ENCODE data around the gene INPP5D. TPM values are rescaled to one million over a fixed set of nuclear protein-coding genes. Genes with fewer than 3 reads are reported as not detected.
A peak's percentile ranks its signal among the peaks of the same experiment; 100 is the strongest.

INPP5D gene
- total and polyA plus RNA-seq, 2 of the 13 experiments (the other 11 are each of a cell fraction or from before 2014, with no cell fraction given): 16.7 to 18.0 TPM

- no peak for TF ChIP-seq SNAPC4 (CRISPR knock-in tag; IDR thresholded peaks at IDR 0.05)
- TF ChIP-seq CBX5 (CRISPR knock-in tag; IDR thresholded peaks at IDR 0.05; ENCODE audit: borderline replicate concordance): peak; percentile 44; the same call in 1 of the 2 replicates
- peak; percentile 56; the same call in 1 of the 2 replicates for TF ChIP-seq TFAP4 (IDR thresholded peaks at IDR 0.05; ENCODE audit: borderline replicate concordance, low read depth)
- peak; percentile 58; the same call in 1 of the 2 replicates for TF ChIP-seq ELF3 (CRISPR knock-in tag; IDR thresholded peaks at IDR 0.05)
- TF ChIP-seq MED1 (CRISPR knock-in tag; IDR thresholded peaks at IDR 0.05): peak; percentile 75
- TF ChIP-seq HNF4A (CRISPR knock-in tag; IDR thresholded peaks at IDR 0.05): peak; percentile 75
- no peak for TF ChIP-seq ATF5 (CRISPR knock-in tag; IDR thresholded peaks at IDR 0.05; ENCODE audit: low read depth)
- TF ChIP-seq FOXA3 (CRISPR knock-in tag; IDR thresholded peaks at IDR 0.05): peak; percentile 21
- peak; percentile 68; the same call in 1 of the 2 replicates for TF ChIP-seq ZNF3 (CRISPR knock-in tag; IDR thresholded peaks at IDR 0.05)
- 0 out of 2 replicates have a peak, but pooled peaks have one; percentile 47 for TF ChIP-seq ZNF232 (CRISPR knock-in tag; IDR thresholded peaks at IDR 0.05; ENCODE audit: borderline replicate concordance)
- TF ChIP-seq ZBTB20 (CRISPR knock-in tag; IDR thresholded peaks at IDR 0.05; ENCODE audit: borderline replicate concordance, low read depth): 0 out of 2 replicates have a peak, but pooled peaks have one; percentile 37
- 0 out of 2 replicates have a peak, but pooled peaks have one; percentile 22 for TF ChIP-seq ZFP91 (CRISPR knock-in tag; IDR thresholded peaks at IDR 0.05; ENCODE audit: borderline replicate concordance)
- peak; percentile 100 for TF ChIP-seq ZNF770 (CRISPR knock-in tag; IDR thresholded peaks at IDR 0.05)
- peak; percentile 66 for TF ChIP-seq SALL1 (CRISPR knock-in tag; IDR thresholded peaks at IDR 0.05)
- no peak for TF ChIP-seq ZNF20 (CRISPR knock-in tag; IDR thresholded peaks at IDR 0.05)
- TF ChIP-seq TCF7 (IDR thresholded peaks at IDR 0.05; ENCODE audit: low read depth): peak; percentile 52; the same call in 1 of the 2 replicates
- TF ChIP-seq KDM5B (CRISPR knock-in tag; IDR thresholded peaks at IDR 0.05; ENCODE audit: borderline replicate concordance): peak; percentile 45; the same call in 1 of the 2 replicates
Observed at GRCh38 chr2:233085037-233085838, 25.1 kb downstream of the INPP5D start (continued).
